ENCODE measurements around the gene ACADS.

ACADS gene

GRCh38 chr12:120722784-120723183 lies 2.8 kb upstream of the ACADS start (continued):
- TF ChIP-seq ZNF600 (tag by site-specific recombination; IDR thresholded peaks at IDR 0.05) = no peak
- TF ChIP-seq ZBTB48 (tag by site-specific recombination; IDR thresholded peaks at IDR 0.05) = no peak

- H3K4me3 ChIP-seq (ENCODE audit: low read depth, low read length) = no peak overlapping the region
- TF ChIP-seq PRDM10 (tag by site-specific recombination; IDR thresholded peaks at IDR 0.05) = no peak
- TF ChIP-seq EGR2 (tag by site-specific recombination; IDR thresholded peaks at IDR 0.05; ENCODE audit: low read depth) = peak; percentile 72
- no peak for TF ChIP-seq ZNF514 (tag by site-specific recombination; IDR thresholded peaks at IDR 0.05)
- TF ChIP-seq ZFHX2 (tag by site-specific recombination; conservative IDR thresholded peaks at IDR 0.05) = peak; percentile 91
- no peak for TF ChIP-seq ZBTB26 (tag by site-specific recombination; optimal IDR thresholded peaks at IDR 0.05)
- TF ChIP-seq ZNF830 (tag by site-specific recombination; IDR thresholded peaks at IDR 0.05; ENCODE audit: low read depth) = no peak
- ChIA-PET POLR2A (interaction anchor here (0.7 to 1.0 kb wide), 3 partner anchors 13 to 143 kb away, joined by 3 to 4 read pairs (median 4); partner anchors contain the start of gene POP5), CTCF (interaction anchor here (0.7 to 1.2 kb wide), 3 partner anchors 10 to 247 kb away, joined by 3 to 6 read pairs (median 4); no protein-coding TSS in a partner anchor)
- H3K4me1 ChIP-seq (ENCODE audit: control insufficient read depth, insufficient read depth, low read length) = no peaks in the 10 kb centered on the region; the same call in none of the 2 replicates
- H3K36me3 ChIP-seq (ENCODE audit: control insufficient read depth in 2 of 2, insufficient read depth in 1 of 2, low read length in 2 of 2) = peaks cover 29 to 74% of the 10 kb centered on the region in 2 experiments
- H3K9me3 ChIP-seq (ENCODE audit: control insufficient read depth, insufficient read depth, low read depth, low read length) = no peaks in the 10 kb centered on the region
- H3K27ac ChIP-seq (ENCODE audit: extremely low read depth, low read depth, low read length) = no peak overlapping the region
Observed at GRCh38 chr12:120724720-120725119, 906 bp upstream of the ACADS start.

GRCh38 chr12:120725151-120725658 lies 421 bp upstream of the ACADS start:
- no peak for TF ChIP-seq ZNF776 (tag by site-specific recombination; IDR thresholded peaks at IDR 0.05; ENCODE audit: borderline replicate concordance)
- TF ChIP-seq ZNF670 (tag by site-specific recombination; IDR thresholded peaks at IDR 0.05; ENCODE audit: low read depth) = no peak
- TF ChIP-seq ZNF335 (tag by site-specific recombination; conservative IDR thresholded peaks at IDR 0.05) = peak; percentile 83
- ChIA-PET POLR2A (interaction anchor here (0.7 to 1.0 kb wide), 3 partner anchors 14 to 144 kb away, joined by 3 to 4 read pairs (median 4); partner anchors contain the start of gene POP5), CTCF (interaction anchor here (0.7 to 1.2 kb wide), 3 partner anchors 11 to 247 kb away, joined by 3 to 6 read pairs (median 4); no protein-coding TSS in a partner anchor)
- Histone ChIP-seq H3K9me3 (ENCODE audit: control insufficient read depth, insufficient read depth, low read depth, low read length) (no peaks in the 10 kb centered on the region), H3K4me3 (ENCODE audit: low read depth, low read length) (peak overlapping the region; percentile 64), H3K36me3 (ENCODE audit: control insufficient read depth in 2 of 2, insufficient read depth in 1 of 2, low read length in 2 of 2) (peaks cover 26 to 73% of the 10 kb centered on the region in 2 experiments), H3K4me1 (ENCODE audit: control insufficient read depth, insufficient read depth, low read length) (no peaks in the 10 kb centered on the region; the same call in none of the 2 replicates), H3K27ac (ENCODE audit: extremely low read depth, low read depth, low read length) (peak overlapping the region; percentile 32; the same call in 1 of the 2 replicates)

GRCh38 chr12:120726510-120726793 lies 826 bp downstream of the ACADS start:
- ChIA-PET CTCF (no interaction called here), POLR2A (no interaction called here)
- TF ChIP-seq ZBTB10 (tag by site-specific recombination; IDR thresholded peaks at IDR 0.05) = no peak
- TF ChIP-seq SCRT1 (tag by site-specific recombination; IDR thresholded peaks at IDR 0.05; ENCODE audit: borderline replicate concordance) = 0 out of 2 replicates have a peak, but pooled peaks have one; percentile 1
- H3K9me3 ChIP-seq (ENCODE audit: control insufficient read depth, insufficient read depth, low read depth, low read length) = no peaks in the 10 kb centered on the region
- H3K27ac ChIP-seq (ENCODE audit: extremely low read depth, low read depth, low read length) = no peak overlapping the region
- H3K4me1 ChIP-seq (ENCODE audit: control insufficient read depth, insufficient read depth, low read length) = no peaks in the 10 kb centered on the region; the same call in none of the 2 replicates
- peak overlapping the region; percentile 64; the same call in 1 of the 2 replicates for H3K4me3 ChIP-seq (ENCODE audit: low read depth, low read length)
- peaks cover 22 to 68% of the 10 kb centered on the region in 2 experiments; a peak in 2 of 3 replicates for H3K36me3 ChIP-seq (ENCODE audit: control insufficient read depth in 2 of 2, insufficient read depth in 1 of 2, low read length in 2 of 2)

Measured in HEK293 (cell line).